Endodermal cell (in vitro differentiated cells): ENCODE results near the gene NPAS3. TPM values are rescaled to one million over a fixed set of nuclear protein-coding genes. Genes with fewer than 3 reads are reported as not detected.

ENCODE experiments used
- DNase-seq: peaks from one replicate; pipeline ENCODE4 v3.0.0-alpha.2; 2017
- H3K27ac ChIP-seq: 2 replicates; pipeline ENCODE4 v1.5.1; 2013; ENCODE audit warnings: mild to moderate bottlenecking, low read depth, low read length, moderate library complexity
- H3K27me3 ChIP-seq: 2 replicates; pipeline ENCODE4 v1.6.1; 2013; ENCODE audit warnings: mild to moderate bottlenecking, low read length, moderate library complexity; ENCODE audit not compliant: insufficient read depth, control insufficient read depth, poor library complexity, severe bottlenecking
- H3K36me3 ChIP-seq: 2 replicates; pipeline ENCODE4 v1.7.0; 2013; ENCODE audit warnings: mild to moderate bottlenecking, low read length, moderate library complexity; ENCODE audit not compliant: control insufficient read depth, insufficient read depth
- H3K4me1 ChIP-seq: one replicate; pipeline ENCODE4 v1.7.0; 2013; ENCODE audit warnings: low read length; ENCODE audit not compliant: control insufficient read depth, insufficient read depth
- H3K4me3 ChIP-seq: 2 replicates; pipeline ENCODE4 v1.5.1; 2013; ENCODE audit warnings: mild to moderate bottlenecking, low read length, moderate library complexity
- H3K9ac ChIP-seq: 2 replicates; pipeline ENCODE4 v1.6.1; 2013; ENCODE audit warnings: mild to moderate bottlenecking, low read length, moderate library complexity; ENCODE audit not compliant: poor library complexity, severe bottlenecking; ENCODE audit errors: extremely low read depth
- H3K9me3 ChIP-seq: 2 replicates; pipeline ENCODE4 v1.6.1; 2013; ENCODE audit warnings: mild to moderate bottlenecking, low read length, moderate library complexity; ENCODE audit not compliant: control insufficient read depth
- H3K27ac Mint-ChIP-seq: 2 replicates; pipeline ENCODE4 v1.8.0; 2020; ENCODE audit warnings: mixed read lengths
- H3K27me3 Mint-ChIP-seq: 2 replicates; pipeline ENCODE4 v1.8.0; 2021; ENCODE audit warnings: mild to moderate bottlenecking, mixed read lengths; ENCODE audit not compliant: insufficient read depth
- H3K36me3 Mint-ChIP-seq: 2 replicates; pipeline ENCODE4 v1.8.0; 2020; ENCODE audit warnings: low read depth, mixed read lengths
- H3K4me1 Mint-ChIP-seq: 2 replicates; pipeline ENCODE4 v1.8.0; 2020; ENCODE audit warnings: mixed read lengths
- H3K4me3 Mint-ChIP-seq: 2 replicates; pipeline ENCODE4 v1.8.0; 2020; ENCODE audit warnings: mild to moderate bottlenecking, moderate library complexity, mixed read lengths
- H3K9me3 Mint-ChIP-seq: 2 replicates; pipeline ENCODE4 v1.8.0; 2020; ENCODE audit warnings: mild to moderate bottlenecking, mixed read lengths
- CTCF ChIP-seq: fragments of 200-600 bp; sonication (generic); conservative IDR thresholded peaks from 2 replicates; pipeline ENCODE4 v1.5.0; 2021; ENCODE audit warnings: antibody characterized with exemption, mild to moderate bottlenecking
- whole genome bisulfite sequencing, 2 experiments: methylation state at CpG; one replicate each; pipeline versions ENCODE4 v1.1.5 to v1.1.7; 2013; ENCODE audit warnings: missing lambda C conversion rate in 2 of 2, mixed read lengths in 1 of 2; ENCODE audit not compliant: insufficient coverage in 1 of 2, insufficient read length in 1 of 2; 5-methylcytosine and 5-hydroxymethylcytosine counted together
- total RNA-seq, 2 donors: library from RNA; stranded (reverse); fragmentation: NEBNext Ultra II Directional in 1 of 2; extraction: Animal tissue kit (Norgen Biotek cat#: 25700) in 1 of 2; gene quantifications; 2 replicates in 1 of 2; 3 replicates in 1 of 2; pipeline ENCODE4 v1.2.1, GENCODE V29; 2021

The NPAS3 gene
- total RNA-seq, 2 donors from 2014 or later, result 1.4 to 1.6 TPM

GRCh38 chr14:33851931-33852330, 913.3 kb downstream of the NPAS3 start:
- Histone ChIP-seq H3K4me3 (no peak overlapping the region), H3K27me3 (no peaks in the 10 kb centered on the region), H3K36me3 (no peaks in the 10 kb centered on the region), H3K4me1 (peaks cover 9% of the 10 kb centered on the region), H3K27ac (no peak overlapping the region), H3K9ac (no peak overlapping the region), H3K9me3 (peaks cover 18% of the 10 kb centered on the region)
- Mint-ChIP-seq H3K27ac (no peak overlapping the region), H3K4me1 (peaks cover 23% of the 10 kb centered on the region), H3K27me3 (peaks cover 19% of the 10 kb centered on the region), H3K36me3 (no peaks in the 10 kb centered on the region), H3K9me3 (peaks cover 7% of the 10 kb centered on the region), H3K4me3 (no peak overlapping the region)
- 38 to 58% methylated on average over 3 to 5 of the region's 5 CpGs for WGBS, 2 experiments
- DNase-seq, result no peak
- TF ChIP-seq CTCF, result no peak
